IgD-negative memory B cell (primary cell): Measurements from ENCODE around the gene FCRL3. TPM values are rescaled to one million over a fixed set of nuclear protein-coding genes. Genes with fewer than 3 reads are reported as not detected.

Experiments
- H3K27ac Mint-ChIP-seq, 3 donors: one replicate each; pipeline ENCODE4 v1.8.0; 2020 to 2022; ENCODE audit warnings: mild to moderate bottlenecking in 3 of 3, mixed read lengths in 3 of 3, moderate library complexity in 1 of 3
- H3K27me3 Mint-ChIP-seq: one replicate; pipeline ENCODE4 v1.8.0; 2021; ENCODE audit warnings: mixed read lengths
- H3K36me3 Mint-ChIP-seq: one replicate; pipeline ENCODE4 v1.8.0; 2020; ENCODE audit warnings: mild to moderate bottlenecking, mixed read lengths
- H3K4me1 Mint-ChIP-seq, 3 donors: one replicate each; pipeline ENCODE4 v1.8.0; 2020 to 2022; ENCODE audit warnings: mixed read lengths in 3 of 3, mild to moderate bottlenecking in 1 of 3
- H3K4me3 Mint-ChIP-seq, 4 donors: one replicate each; pipeline ENCODE4 v1.8.0; 2020 to 2022; ENCODE audit warnings: mild to moderate bottlenecking in 4 of 4, mixed read lengths in 4 of 4, moderate library complexity in 3 of 4
- H3K9me3 Mint-ChIP-seq, 3 donors: one replicate each; pipeline ENCODE4 v1.8.0; 2020 to 2021; ENCODE audit warnings: mixed read lengths in 3 of 3, mild to moderate bottlenecking in 1 of 3
- polyA plus RNA-seq: library from polyadenylated mRNA; unstranded; fragments of 300-500 nt; fragmentation: Illumina TruSeq; gene quantifications from one replicate; pipeline ENCODE4 v1.2.3, GENCODE V29; 2021

Gene FCRL3
- polyA plus RNA-seq, 1 donor from 2014 or later = 84.5 TPM

DNA sequence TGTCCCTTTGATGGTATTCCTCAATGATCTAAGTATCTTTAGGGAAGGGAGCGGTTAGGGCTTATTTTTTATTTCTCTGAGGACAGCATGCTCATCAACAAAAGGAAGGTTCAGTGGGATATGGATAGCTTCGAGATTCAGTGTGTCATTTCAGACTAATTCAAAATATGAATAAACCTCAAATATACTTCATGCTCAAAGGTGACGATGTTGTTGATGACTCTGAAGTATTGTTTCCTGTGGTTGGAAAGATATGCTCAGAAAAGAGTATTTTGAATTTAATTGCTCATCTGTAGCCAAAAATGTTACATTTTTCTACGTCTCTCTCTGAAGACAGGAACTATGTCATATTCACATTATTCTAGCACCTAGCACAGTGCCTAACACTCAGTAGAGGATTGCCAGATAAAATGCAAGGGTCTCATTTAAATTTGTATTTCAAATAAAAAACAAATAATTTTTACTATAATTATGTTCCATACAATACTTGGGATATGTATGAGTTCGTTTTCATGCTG, 1.8 kb upstream of the FCRL3 start:
- Mint-ChIP-seq H3K4me3 (no peak overlapping the region), H3K27ac (peak overlapping the region in 1 of 3 donors; percentile 90), H3K27me3 (no peaks in the 10 kb centered on the region), H3K4me1 (peaks cover 62 to 72% (median 67%) of the 10 kb centered on the region in 3 donors), H3K36me3 (peaks cover 1% of the 10 kb centered on the region), H3K9me3 (peaks cover 0 to 4% (median 4%) of the 10 kb centered on the region in 3 donors)

DNA sequence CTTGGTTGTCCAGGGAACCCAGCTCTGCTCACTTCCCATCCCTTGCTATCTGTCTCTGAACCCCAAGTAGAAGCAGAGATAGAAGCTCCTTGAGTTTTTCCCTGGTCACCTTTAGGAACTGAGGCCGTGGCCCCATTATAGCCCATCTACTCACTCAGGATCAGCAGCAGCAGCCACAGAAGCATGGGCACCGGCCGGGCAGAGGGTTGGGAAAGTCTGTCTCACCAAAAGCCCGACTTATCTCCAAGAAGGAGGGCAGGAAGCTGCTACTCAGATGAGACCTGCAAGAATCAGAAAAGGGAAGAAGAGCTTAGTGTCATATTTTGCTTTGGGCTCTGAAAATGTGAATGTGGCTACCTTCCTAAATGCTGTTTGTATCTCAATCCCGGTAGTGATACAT, 264 bp downstream of the FCRL3 start:
- Mint-ChIP-seq H3K27ac (peak overlapping the region; percentile 68 to 90 (median 86)), H3K36me3 (no peaks in the 10 kb centered on the region), H3K9me3 (peaks cover 0 to 2% (median 0%) of the 10 kb centered on the region in 3 donors), H3K27me3 (no peaks in the 10 kb centered on the region), H3K4me3 (peak overlapping the region; percentile 86 to 97 (median 91)), H3K4me1 (peaks cover 71 to 75% (median 73%) of the 10 kb centered on the region in 3 donors)

DNA sequence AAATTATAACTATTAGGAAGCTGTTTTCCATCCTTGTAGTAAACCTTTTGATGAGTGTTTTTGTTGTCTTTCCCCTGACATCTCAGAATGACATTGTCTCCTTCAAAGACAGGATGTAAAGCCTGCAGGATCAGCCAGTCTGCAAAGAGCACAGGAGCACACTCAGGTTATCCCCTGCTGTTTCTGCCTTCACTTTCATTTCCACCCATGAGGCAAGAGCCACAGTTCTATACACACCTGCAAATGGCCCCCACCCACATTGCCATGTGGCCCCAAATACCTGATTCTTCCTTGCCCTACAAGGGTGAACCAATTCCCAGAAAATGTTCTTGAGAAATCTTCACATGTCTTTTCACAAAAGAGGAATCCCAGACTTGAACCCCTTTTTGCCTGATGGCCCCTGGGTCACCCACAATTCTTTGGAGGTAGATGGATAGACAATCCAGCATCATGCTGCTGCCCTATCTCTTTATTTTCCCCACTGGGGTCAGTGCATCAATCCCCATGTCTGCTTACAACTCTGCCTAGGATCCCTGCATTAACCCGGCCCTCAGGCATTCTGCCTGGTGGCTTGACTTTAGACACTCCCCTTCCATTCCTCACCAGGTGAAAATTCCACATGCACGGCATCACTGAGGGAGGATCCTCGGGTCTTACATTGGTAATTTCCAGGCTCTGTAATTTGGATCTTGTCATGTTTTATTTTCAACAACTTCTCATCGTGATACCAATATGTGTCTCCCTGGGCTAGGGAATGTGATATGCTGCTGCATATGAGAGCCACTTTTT, 2.6 kb downstream of the FCRL3 start:
- H3K4me3 Mint-ChIP-seq = peak overlapping the region; percentile 26 to 87 (median 84)
- H3K9me3 Mint-ChIP-seq = peaks cover 0 to 2% (median 0%) of the 10 kb centered on the region in 3 donors
- peaks cover 10% of the 10 kb centered on the region for H3K36me3 Mint-ChIP-seq
- no peaks in the 10 kb centered on the region for H3K27me3 Mint-ChIP-seq
- H3K4me1 Mint-ChIP-seq = peaks cover 73 to 75% (median 75%) of the 10 kb centered on the region in 3 donors
- H3K27ac Mint-ChIP-seq = peak overlapping the region in 2 of 3 donors; percentile 69 to 90

DNA sequence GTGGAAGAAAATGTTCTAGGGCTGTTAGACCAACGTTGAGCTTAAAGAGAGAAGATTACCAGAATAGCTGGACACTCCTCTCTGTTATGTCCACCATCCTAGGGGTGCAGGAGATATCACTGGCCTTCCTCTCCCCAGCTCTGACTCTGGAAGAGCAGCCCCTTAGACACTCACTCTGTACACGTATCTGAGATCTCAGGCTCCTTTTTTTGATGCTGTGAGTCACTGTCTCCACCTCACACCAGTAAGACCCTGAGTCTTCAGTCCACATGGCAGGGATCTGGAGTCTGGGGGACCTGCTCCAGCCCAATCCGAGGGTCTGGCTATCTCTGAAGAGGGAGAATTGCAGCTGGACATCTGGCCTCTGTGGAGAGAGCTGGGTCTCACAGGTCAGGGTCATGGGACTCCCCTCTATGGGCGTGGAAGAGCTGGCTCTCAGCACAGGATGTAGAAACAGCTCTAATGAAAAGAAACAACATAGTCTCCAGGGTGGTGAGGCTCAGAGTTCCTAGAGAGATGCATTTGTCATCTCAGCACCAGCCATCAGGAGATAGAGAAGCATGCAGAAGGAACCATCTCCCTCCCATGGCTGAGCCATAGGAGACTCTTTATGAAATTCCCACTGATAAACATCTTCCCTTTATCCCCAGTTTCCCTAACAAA, 3.5 kb downstream of the FCRL3 start:
- no peaks in the 10 kb centered on the region for H3K27me3 Mint-ChIP-seq
- peaks cover 67 to 82% (median 70%) of the 10 kb centered on the region in 3 donors for H3K4me1 Mint-ChIP-seq
- peak overlapping the region; percentile 31 to 87 (median 84) for H3K4me3 Mint-ChIP-seq
- peaks cover 10% of the 10 kb centered on the region for H3K36me3 Mint-ChIP-seq
- no peaks in the 10 kb centered on the region for H3K9me3 Mint-ChIP-seq
- H3K27ac Mint-ChIP-seq = peak overlapping the region; percentile 29 to 76 (median 69)

DNA sequence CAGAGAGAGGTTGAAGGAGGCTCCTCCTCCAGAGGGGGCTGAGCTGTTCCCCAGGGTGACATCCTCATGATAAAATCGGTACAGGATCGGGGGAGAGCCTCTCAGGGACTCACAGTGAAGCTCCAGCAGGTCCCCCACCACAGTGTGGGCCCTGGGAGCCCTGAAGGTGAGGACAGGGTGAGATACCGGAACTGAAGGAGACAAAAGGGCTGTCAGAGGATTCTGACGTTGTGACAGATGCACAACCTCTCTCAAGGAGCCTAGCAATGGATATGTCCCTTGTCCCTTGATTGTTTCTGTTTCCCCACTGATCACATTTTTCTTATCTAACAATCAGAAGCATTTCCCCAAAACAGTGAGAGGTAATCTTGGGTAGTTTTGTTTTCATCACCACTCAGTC, 5.2 kb downstream of the FCRL3 start:
- H3K4me3 Mint-ChIP-seq = peak overlapping the region; percentile 32 to 82 (median 43)
- peak overlapping the region in 1 of 3 donors; percentile 69 for H3K27ac Mint-ChIP-seq
- peaks cover 12% of the 10 kb centered on the region for H3K36me3 Mint-ChIP-seq
- H3K9me3 Mint-ChIP-seq = no peaks in the 10 kb centered on the region
- H3K27me3 Mint-ChIP-seq = no peaks in the 10 kb centered on the region
- H3K4me1 Mint-ChIP-seq = peaks cover 66 to 85% (median 66%) of the 10 kb centered on the region in 3 donors

DNA sequence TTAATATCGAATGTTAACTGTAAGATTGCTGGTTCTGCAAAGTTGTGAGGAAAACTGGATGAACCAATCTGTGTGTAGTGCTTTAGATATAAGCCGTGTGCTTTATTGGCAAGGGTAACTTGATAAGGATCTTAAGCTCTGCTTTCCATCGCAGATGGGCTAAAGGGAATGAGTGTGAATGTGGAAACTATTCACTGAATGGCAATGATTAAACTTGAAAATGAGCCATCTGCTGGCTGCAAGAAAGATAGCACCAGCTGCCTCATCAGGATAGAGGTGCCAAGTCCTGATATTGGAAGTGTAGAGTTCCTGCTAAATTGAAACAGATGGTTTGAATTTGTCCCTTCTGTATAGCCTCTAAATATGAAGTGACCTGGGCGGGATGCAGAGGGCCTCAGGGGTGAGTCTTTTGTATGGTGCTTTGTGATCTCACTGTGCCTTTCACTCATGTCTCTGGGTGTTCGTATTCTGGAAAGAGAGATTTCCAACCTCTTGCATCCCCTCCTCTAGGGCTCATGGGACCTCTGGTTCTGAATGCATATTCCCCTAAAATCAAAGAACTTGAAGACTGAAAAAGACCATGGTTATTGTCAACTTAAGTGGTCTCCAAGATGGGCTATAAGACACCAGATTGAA, 9.2 kb downstream of the FCRL3 start:
- H3K27me3 Mint-ChIP-seq = no peaks in the 10 kb centered on the region
- H3K4me1 Mint-ChIP-seq = peaks cover 35 to 68% (median 36%) of the 10 kb centered on the region in 3 donors
- peak overlapping the region in 2 of 4 donors; percentile 51 to 61 for H3K4me3 Mint-ChIP-seq
- H3K36me3 Mint-ChIP-seq = peaks cover 12% of the 10 kb centered on the region
- H3K27ac Mint-ChIP-seq = peak overlapping the region in 1 of 3 donors; percentile 65
- H3K9me3 Mint-ChIP-seq = no peaks in the 10 kb centered on the region

DNA sequence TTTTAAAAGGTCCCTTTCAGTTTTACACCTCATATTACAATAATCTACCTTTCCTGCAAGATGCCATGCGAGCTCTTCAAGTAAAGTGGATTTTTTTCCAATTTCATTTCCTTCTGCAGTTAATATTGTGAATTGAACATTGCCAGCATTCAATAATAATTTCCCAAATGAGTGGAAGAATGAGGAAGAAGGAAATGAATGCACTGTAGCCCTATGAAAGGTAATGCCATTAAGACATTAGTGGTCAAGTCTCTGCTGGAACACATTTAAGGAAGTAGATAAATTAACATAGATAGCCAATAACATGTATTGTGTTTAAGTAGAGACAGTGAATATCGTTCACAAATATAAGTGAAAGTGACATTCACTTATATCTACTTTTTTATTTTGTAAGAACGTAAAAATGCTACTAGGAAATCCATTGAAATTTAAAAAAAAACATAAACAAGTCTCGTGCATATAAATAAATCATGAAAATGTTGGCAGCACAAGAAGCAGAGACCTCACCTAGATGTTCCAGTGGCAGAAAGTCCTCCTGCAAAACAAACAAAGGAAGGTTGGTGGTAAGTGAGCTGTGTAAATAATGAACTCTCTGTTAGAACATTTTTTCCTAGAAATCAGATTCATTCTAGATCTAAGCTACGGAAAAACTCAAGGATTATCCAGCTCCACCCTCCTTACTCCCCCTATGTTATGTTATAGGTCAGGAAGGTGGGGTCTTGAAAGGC, 17.7 kb downstream of the FCRL3 start:
- Mint-ChIP-seq H3K4me1 (peaks cover 4 to 20% (median 8%) of the 10 kb centered on the region in 3 donors), H3K9me3 (no peaks in the 10 kb centered on the region), H3K4me3 (no peak overlapping the region), H3K36me3 (peaks cover 9% of the 10 kb centered on the region), H3K27me3 (no peaks in the 10 kb centered on the region), H3K27ac (no peak overlapping the region)

DNA sequence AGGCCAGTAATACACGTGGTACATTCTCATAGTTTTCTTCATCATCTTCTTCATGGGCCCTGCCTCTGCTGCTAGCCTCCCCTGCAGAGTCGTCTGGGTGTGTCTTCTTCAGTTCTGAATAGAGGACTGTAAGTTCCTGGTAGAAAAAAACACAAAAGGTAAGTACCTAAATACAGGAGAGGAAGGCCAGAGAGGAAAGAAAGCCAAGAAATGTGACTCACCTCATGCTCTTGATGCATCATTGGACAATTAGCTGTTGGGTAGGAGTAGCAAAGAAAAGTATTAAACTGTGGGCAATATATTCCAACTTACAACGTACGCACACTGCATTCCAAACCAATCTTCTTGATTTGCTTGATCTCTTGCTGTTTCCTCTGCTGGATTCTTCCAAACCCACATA, 21.8 kb downstream of the FCRL3 start:
- H3K4me1 Mint-ChIP-seq = peaks cover 0 to 4% (median 3%) of the 10 kb centered on the region in 3 donors
- peaks cover 21% of the 10 kb centered on the region for H3K36me3 Mint-ChIP-seq
- peaks cover 4 to 7% (median 5%) of the 10 kb centered on the region in 3 donors for H3K9me3 Mint-ChIP-seq
- H3K27ac Mint-ChIP-seq = no peak overlapping the region
- H3K27me3 Mint-ChIP-seq = no peaks in the 10 kb centered on the region
- no peak overlapping the region for H3K4me3 Mint-ChIP-seq

DNA sequence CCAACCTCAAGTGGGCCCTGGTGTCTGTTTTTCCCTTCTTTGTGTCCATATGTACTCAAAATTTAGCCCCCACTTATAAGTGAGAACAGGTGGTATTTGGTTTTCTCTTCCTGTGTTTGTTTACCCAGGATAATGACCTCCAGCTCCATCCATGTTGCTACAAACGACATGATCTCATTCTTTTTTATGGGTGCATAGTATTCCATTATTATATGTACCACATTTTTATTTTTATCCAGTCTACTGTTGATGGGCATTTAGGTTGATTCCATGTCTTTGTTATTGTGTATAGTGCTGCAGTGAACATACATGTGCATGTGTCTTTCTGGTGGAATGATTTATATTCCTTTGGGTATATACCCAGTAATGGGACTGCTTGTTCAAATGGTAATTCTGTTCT, 27.6 kb downstream of the FCRL3 start:
- no peak overlapping the region for H3K27ac Mint-ChIP-seq
- peaks cover 0 to 3% (median 0%) of the 10 kb centered on the region in 3 donors for H3K4me1 Mint-ChIP-seq
- no peaks in the 10 kb centered on the region for H3K27me3 Mint-ChIP-seq
- no peak overlapping the region for H3K4me3 Mint-ChIP-seq
- peaks cover 23% of the 10 kb centered on the region for H3K36me3 Mint-ChIP-seq
- H3K9me3 Mint-ChIP-seq = peaks cover 9 to 20% (median 10%) of the 10 kb centered on the region in 3 donors

DNA sequence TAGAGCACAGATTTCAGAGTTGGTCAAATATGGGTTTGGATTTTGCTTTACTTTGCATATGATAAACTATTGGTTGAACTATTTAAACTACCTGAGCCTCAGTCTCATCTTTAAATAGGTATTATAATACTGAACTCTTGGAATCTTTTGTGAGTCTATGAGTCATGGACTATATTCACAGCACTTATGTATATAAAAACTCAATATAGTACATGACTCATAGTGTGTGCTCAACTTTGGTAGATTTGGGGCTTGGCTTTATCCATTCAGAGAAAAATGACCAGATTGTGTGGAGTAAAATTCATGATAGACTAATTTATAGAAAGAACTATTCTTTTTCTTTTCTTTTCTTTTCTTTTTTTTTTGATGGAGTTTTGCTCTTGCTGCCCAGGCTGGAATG, 28.7 kb downstream of the FCRL3 start:
- Mint-ChIP-seq H3K9me3 (peaks cover 9 to 24% (median 13%) of the 10 kb centered on the region in 3 donors), H3K4me1 (no peaks in the 10 kb centered on the region), H3K27ac (no peak overlapping the region), H3K36me3 (peaks cover 16% of the 10 kb centered on the region), H3K27me3 (no peaks in the 10 kb centered on the region), H3K4me3 (no peak overlapping the region)

DNA sequence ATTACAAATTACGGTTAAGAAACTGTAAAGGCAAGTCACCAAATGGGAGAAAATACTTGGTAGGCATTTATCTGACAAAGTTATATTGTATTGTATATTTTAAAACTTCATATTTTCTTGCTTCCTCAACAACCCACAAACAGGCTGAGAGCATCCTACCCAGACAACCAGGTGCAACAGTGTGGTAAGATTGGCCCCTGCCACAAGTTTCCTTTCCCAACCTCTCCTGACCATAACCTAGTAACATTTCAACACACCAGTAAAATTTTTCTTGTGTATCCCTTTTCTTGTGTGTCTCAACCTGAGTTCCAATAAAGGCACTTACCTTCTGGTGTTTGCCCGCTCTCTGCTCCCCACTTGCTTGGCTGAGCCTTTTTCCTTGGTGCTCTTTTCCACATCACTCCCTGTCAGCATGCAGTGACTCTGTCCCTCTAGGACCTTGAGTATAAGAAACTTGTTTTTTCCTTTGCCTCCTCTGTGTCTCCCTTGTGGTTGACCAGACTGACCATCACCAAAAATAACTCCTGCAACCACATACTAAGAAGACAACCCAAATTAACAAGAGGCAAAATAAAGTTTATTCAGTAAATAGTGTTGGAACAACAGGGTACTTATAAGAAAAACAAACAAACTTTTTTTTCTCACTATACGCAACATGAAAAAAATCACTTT, 40.9 kb downstream of the FCRL3 start:
- Mint-ChIP-seq H3K4me3 (peak overlapping the region in 2 of 4 donors; percentile 53 to 75), H3K27me3 (no peaks in the 10 kb centered on the region), H3K4me1 (peaks cover 22 to 41% (median 24%) of the 10 kb centered on the region in 3 donors), H3K36me3 (peaks cover 2% of the 10 kb centered on the region), H3K27ac (no peak overlapping the region), H3K9me3 (peaks cover 1 to 4% (median 2%) of the 10 kb centered on the region in 3 donors)

DNA sequence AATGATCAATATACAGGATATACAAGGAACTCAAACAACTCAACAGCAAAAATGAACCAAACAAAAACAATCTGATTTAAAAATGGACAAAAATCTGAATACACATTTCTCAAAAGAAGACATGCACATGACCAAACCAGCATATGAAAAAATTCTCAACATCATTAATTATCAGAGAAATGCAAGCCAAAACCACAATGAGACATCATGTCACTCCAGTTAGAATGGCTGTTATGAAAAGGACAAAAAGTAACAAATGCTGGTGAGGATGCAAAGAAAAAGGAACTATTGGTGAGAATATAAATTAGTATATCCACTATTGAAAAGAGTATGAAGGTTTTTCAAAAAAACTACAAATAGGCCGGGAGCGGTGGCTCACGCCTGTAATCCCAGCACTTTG, 42.0 kb downstream of the FCRL3 start:
- Mint-ChIP-seq H3K27me3 (no peaks in the 10 kb centered on the region), H3K27ac (peak overlapping the region in 1 of 3 donors; percentile 26), H3K4me1 (peaks cover 25 to 38% (median 27%) of the 10 kb centered on the region in 3 donors), H3K36me3 (peaks cover 2% of the 10 kb centered on the region), H3K9me3 (peaks cover 1 to 4% (median 2%) of the 10 kb centered on the region in 3 donors), H3K4me3 (no peak overlapping the region)

DNA sequence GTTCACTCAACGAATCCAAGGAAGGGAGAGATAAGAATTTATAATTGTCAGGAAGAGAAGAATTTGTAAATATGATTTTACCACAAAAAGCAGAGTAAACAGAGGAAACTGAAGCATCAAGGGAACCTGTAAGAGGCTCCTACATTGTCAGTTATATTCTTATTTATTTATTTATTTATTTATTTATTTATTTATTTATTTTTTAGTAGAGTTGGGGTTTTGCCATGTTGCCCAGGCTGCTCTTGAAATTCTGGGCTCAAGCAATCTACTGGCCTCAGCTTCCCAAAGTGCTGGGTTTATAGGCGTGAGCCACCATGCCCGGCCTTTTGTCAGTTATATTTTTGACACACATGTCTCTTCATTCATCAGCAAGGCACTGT, 47.1 kb downstream of the FCRL3 start:
- Mint-ChIP-seq H3K36me3 (no peaks in the 10 kb centered on the region), H3K9me3 (no peaks in the 10 kb centered on the region), H3K4me3 (peak overlapping the region; percentile 2 to 82 (median 58)), H3K27ac (peak overlapping the region; percentile 2 to 54 (median 11)), H3K27me3 (no peaks in the 10 kb centered on the region), H3K4me1 (peaks cover 27 to 38% (median 31%) of the 10 kb centered on the region in 3 donors)
